ENCODE measurements around the gene ARG2. TPM values are rescaled to one million over a fixed set of nuclear protein-coding genes. Genes with fewer than 3 reads are reported as not detected.

Gene ARG2
- total RNA-seq, 1 experiment from 2014 or later: 17.6 TPM

DNA sequence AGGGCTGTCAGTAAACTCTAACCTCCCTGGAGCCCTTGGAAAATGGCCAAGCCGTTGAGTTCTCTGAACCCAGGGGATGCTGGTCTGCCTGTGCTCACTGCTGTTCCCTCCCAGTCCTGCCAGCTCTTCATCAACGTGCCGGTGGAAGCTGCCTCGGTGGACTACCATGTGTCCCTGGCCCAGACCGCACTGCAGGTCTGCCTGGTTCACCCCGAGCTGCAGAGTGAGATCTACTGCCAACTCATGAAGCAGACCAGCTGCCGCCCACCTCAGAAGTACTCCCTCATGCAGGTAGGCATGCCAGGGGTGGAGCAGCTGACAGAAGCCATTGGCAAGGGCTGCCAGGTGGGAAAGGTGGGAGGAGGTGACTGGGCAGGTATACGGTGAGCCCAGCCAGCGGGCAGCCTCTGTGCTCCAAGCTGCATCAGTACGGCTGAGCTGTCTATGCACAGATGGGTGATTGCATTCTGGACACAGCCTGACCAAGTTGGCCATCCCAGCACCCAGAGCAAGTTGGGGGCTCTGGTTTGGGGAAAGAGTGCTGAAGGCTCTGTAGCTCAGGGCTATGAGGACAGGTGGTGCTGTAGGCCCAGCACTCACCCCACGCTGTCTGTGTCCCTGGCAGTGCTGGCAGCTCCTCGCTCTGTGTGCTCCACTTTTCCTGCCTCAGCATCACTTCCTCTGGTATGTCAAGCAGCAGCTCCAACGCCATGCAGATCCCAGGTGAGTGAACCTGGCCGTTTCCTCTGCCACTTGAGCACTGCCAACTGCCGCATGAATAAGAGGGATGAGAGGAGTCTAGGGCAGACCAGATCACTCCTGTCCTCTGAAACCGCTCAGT lies 41.6 kb upstream of the ARG2 start:
- TF ChIP-seq, protein P1, sequence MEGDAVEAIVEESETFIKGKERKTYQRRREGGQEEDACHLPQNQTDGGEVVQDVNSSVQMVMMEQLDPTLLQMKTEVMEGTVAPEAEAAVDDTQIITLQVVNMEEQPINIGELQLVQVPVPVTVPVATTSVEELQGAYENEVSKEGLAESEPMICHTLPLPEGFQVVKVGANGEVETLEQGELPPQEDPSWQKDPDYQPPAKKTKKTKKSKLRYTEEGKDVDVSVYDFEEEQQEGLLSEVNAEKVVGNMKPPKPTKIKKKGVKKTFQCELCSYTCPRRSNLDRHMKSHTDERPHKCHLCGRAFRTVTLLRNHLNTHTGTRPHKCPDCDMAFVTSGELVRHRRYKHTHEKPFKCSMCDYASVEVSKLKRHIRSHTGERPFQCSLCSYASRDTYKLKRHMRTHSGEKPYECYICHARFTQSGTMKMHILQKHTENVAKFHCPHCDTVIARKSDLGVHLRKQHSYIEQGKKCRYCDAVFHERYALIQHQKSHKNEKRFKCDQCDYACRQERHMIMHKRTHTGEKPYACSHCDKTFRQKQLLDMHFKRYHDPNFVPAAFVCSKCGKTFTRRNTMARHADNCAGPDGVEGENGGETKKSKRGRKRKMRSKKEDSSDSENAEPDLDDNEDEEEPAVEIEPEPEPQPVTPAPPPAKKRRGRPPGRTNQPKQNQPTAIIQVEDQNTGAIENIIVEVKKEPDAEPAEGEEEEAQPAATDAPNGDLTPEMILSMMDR (IDR thresholded peaks at IDR 0.05; ENCODE audit: unreplicated experiment): no peak
- no peak for DNase-seq (ENCODE audit: unreplicated experiment)
- ChIA-PET CTCF (interaction anchor here (1.2 to 4.4 kb wide), 3 partner anchors 52 to 151 kb away, joined by 3 to 38 read pairs (median 8); no protein-coding TSS in a partner anchor), POLR2A (interaction anchor here (0.6 to 0.7 kb wide), 3 partner anchors 12 to 97 kb away, joined by 3 to 4 read pairs (median 3); no protein-coding TSS in a partner anchor)
- H3K9me3 Mint-ChIP-seq (ENCODE audit: unreplicated experiment): no peaks in the 10 kb centered on the region
- no peak overlapping the region for H3K4me3 Mint-ChIP-seq (ENCODE audit: unreplicated experiment)
- no peak overlapping the region for H3K27ac Mint-ChIP-seq (ENCODE audit: low read depth, unreplicated experiment)
- H3K4me1 Mint-ChIP-seq (ENCODE audit: insufficient read depth, unreplicated experiment): no peaks in the 10 kb centered on the region
- no peaks in the 10 kb centered on the region for H3K36me3 Mint-ChIP-seq (ENCODE audit: insufficient read depth, unreplicated experiment)
- no peaks in the 10 kb centered on the region for H3K27me3 Mint-ChIP-seq (ENCODE audit: insufficient read depth, unreplicated experiment)
- intact Hi-C loops (cut with micrococcal nuclease): no loop called here
- BruUV-seq (replicated peaks): no TSS peak

DNA sequence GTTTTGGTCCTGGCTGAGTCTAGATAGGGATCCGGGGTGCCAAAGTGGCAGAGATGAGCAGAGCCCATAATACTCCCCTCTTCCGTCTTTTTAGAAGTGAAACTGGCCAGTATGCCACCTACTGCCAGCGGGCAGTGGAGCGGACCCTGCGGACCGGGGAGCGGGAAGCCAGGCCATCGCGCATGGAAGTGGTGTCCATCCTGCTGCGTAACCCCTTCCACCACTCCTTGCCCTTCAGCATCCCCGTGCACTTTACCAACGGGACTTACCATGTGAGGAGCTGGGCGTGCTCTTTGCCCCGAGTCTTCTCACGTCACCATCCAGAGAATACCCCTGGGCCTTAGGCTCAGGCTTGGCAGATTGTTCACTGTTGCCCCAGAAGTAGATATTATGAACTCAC lies 40.7 kb upstream of the ARG2 start:
- TF ChIP-seq, protein P1 (IDR thresholded peaks at IDR 0.05; ENCODE audit: unreplicated experiment): no peak
- BruUV-seq (replicated peaks): no TSS peak
- intact Hi-C loops (cut with micrococcal nuclease): no loop called here
- Mint-ChIP-seq H3K36me3 (ENCODE audit: insufficient read depth, unreplicated experiment) (no peaks in the 10 kb centered on the region), H3K4me3 (ENCODE audit: unreplicated experiment) (no peak overlapping the region), H3K9me3 (ENCODE audit: unreplicated experiment) (no peaks in the 10 kb centered on the region), H3K27me3 (ENCODE audit: insufficient read depth, unreplicated experiment) (no peaks in the 10 kb centered on the region), H3K27ac (ENCODE audit: low read depth, unreplicated experiment) (no peak overlapping the region), H3K4me1 (ENCODE audit: insufficient read depth, unreplicated experiment) (no peaks in the 10 kb centered on the region)
- no peak for DNase-seq (ENCODE audit: unreplicated experiment)
- CTCF ChIA-PET: interaction anchor here (0.9 to 6.8 kb wide), 5 partner anchors 8 to 153 kb away, joined by 5 to 56 read pairs (median 38); no protein-coding TSS in a partner anchor
- POLR2A ChIA-PET: no interaction called here

DNA sequence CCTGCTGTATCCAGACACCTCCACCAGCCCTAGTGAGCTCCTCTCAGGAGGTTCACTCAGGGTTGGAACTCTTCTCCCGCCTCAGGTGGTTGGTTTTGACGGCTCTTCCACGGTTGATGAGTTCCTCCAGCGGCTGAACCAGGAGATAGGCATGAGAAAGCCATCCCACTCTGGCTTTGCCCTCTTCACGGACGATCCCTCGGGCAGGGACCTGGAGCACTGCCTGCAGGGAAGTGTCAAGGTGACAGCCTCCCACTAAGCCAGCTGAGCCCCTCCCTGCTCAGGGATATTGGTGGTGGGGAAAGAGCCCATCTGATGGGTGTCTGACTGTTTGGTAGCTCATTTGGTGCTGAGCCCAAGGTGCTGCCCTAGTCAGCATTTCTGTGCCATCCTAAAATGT lies 40.1 kb upstream of the ARG2 start:
- TF ChIP-seq, protein P1 (IDR thresholded peaks at IDR 0.05; ENCODE audit: unreplicated experiment): no peak
- Mint-ChIP-seq H3K4me3 (ENCODE audit: unreplicated experiment) (no peak overlapping the region), H3K36me3 (ENCODE audit: insufficient read depth, unreplicated experiment) (no peaks in the 10 kb centered on the region), H3K4me1 (ENCODE audit: insufficient read depth, unreplicated experiment) (no peaks in the 10 kb centered on the region), H3K9me3 (ENCODE audit: unreplicated experiment) (no peaks in the 10 kb centered on the region), H3K27me3 (ENCODE audit: insufficient read depth, unreplicated experiment) (no peaks in the 10 kb centered on the region), H3K27ac (ENCODE audit: low read depth, unreplicated experiment) (no peak overlapping the region)
- no peak for DNase-seq (ENCODE audit: unreplicated experiment)
- ChIA-PET CTCF (interaction anchor here (0.6 to 6.8 kb wide), 5 partner anchors 8 to 154 kb away, joined by 4 to 56 read pairs (median 38); no protein-coding TSS in a partner anchor), POLR2A (no interaction called here)
- intact Hi-C loops (cut with micrococcal nuclease): no loop called here
- no TSS peak for BruUV-seq (replicated peaks)

DNA sequence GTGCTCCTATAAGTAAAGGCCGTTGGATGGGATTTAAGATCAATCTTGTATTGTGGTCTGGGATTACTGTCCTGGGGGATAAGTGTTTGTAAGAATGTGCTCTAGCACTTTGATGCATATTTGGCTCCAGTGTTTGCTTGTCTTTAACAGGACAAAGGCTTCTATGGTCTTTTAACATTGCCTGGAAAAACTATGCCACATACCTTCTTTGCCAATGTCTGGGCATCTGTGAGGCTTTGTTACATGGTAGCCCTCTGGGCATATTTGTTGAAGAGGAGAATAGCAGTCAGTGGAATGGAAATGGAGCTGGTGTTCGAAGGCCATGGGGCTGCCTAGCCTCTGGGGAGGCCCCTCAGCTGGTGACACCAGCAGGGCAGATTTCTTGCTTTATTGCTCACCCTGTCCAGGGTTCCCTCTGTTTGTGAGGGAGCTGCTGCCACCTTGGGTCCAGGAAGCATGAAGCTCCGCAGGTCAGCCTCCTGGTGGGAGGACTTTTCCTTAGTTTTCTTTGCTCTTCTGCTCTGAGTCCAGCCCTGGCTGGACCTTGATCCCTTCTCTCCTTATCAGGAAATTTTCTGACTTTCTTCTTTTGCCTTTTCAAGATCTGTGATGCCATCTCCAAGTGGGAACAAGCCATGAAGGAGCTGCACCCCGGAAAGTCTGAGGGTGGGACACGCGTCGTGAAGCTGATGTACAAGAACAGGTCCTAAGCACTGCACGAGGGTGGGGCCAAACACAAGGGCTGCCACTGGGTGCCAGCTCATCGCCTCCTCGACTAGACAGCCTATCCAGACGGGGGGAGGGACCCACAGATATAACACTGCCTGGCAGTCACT lies 39.2 kb upstream of the ARG2 start:
- DNase-seq (ENCODE audit: unreplicated experiment): no peak
- TF ChIP-seq, protein P1 (IDR thresholded peaks at IDR 0.05; ENCODE audit: unreplicated experiment): no peak
- H3K27me3 Mint-ChIP-seq (ENCODE audit: insufficient read depth, unreplicated experiment): no peaks in the 10 kb centered on the region
- no peak overlapping the region for H3K27ac Mint-ChIP-seq (ENCODE audit: low read depth, unreplicated experiment)
- H3K4me1 Mint-ChIP-seq (ENCODE audit: insufficient read depth, unreplicated experiment): no peaks in the 10 kb centered on the region
- CTCF ChIA-PET: interaction anchor here (0.6 to 10.6 kb wide), 13 partner anchors 9 to 1966 kb away, joined by 3 to 132 read pairs (median 3); partner anchors contain the start of genes PIGH and RDH12
- POLR2A ChIA-PET: interaction anchor here (1.4 kb wide), 1 partner anchor 19 kb away, joined by 3 read pairs; no protein-coding TSS in a partner anchor
- no peak overlapping the region for H3K4me3 Mint-ChIP-seq (ENCODE audit: unreplicated experiment)
- BruUV-seq (replicated peaks): no TSS peak
- H3K36me3 Mint-ChIP-seq (ENCODE audit: insufficient read depth, unreplicated experiment): no peaks in the 10 kb centered on the region
- intact Hi-C loops (cut with micrococcal nuclease): no loop called here
- no peaks in the 10 kb centered on the region for H3K9me3 Mint-ChIP-seq (ENCODE audit: unreplicated experiment)

All from MCF 10A (cell line).